SK-N-SH (cell line): ENCODE data around the gene DBP. TPM values are rescaled to one million over a fixed set of nuclear protein-coding genes. Genes with fewer than 3 reads are reported as not detected.
"Not testable (repeated sequence)": the region's sequence is repeated elsewhere in the genome, so short reads cannot be mapped to it uniquely, and the experiment has no call there.

Experiments used
- CTCF ChIA-PET: fragments of 300-600, 350-600 bp; formaldehyde crosslinking; extraction: SDS; loops from one replicate; lab custom pipeline; 2021; lab: Yijun Ruan, JAX
- POLR2A ChIA-PET: fragments of 350-600 bp; sonication (Branson Sonifier 250); formaldehyde crosslinking; extraction: SDS; loops from one replicate; lab custom pipeline; 2020; ENCODE audit warnings: antibody characterized with exemption, inconsistent platforms; lab: Yijun Ruan, JAX
- DNase-seq: peaks from one replicate; pipeline ENCODE4 v3.0.0; 2012
- H2AFZ ChIP-seq: fragments of 200-600 bp; sonication (generic); 2 replicates; pipeline ENCODE4 v1.8.1; 2016; ENCODE audit warnings: antibody characterized with exemption, mild to moderate bottlenecking, low read depth
- H3F3A ChIP-seq: fragments of 200-600 bp; sonication (generic); replicated peaks from 2 replicates; pipeline ENCODE3; 2016; ENCODE audit warnings: antibody characterized with exemption, mild to moderate bottlenecking; ENCODE audit not compliant: insufficient read depth
- H3K27ac ChIP-seq, 2 experiments: fragments of 200-500 bp in 1 of 2; fragments of 200-600 bp in 1 of 2; sonication (Bioruptor generic) in 1 of 2; sonication (generic), shearing (Covaris generic) in 1 of 2; 2 replicates each; pipeline versions ENCODE4 v1.5.1 to v1.6.1; 2014 to 2016; ENCODE audit warnings: low read depth in 2 of 2, inconsistent platforms in 1 of 2, low read length in 1 of 2, mild to moderate bottlenecking in 1 of 2, mixed read lengths in 1 of 2
- H3K27me3 ChIP-seq: fragments of 200-600 bp; sonication (generic), shearing (Covaris generic); 2 replicates; pipeline ENCODE4 v1.6.1; 2016; ENCODE audit warnings: mixed run types; ENCODE audit not compliant: insufficient read depth
- H3K36me3 ChIP-seq, 2 experiments: fragments of 200-500 bp in 1 of 2; fragments of 200-600 bp in 1 of 2; sonication (Bioruptor generic) in 1 of 2; sonication (generic) in 1 of 2; replicated peaks in 1 of 2; 2 replicates each; pipeline versions ENCODE3 to v1.5.1; 2014 to 2016; ENCODE audit warnings: low read length in 1 of 2, mild to moderate bottlenecking in 1 of 2; ENCODE audit not compliant: insufficient read depth in 2 of 2, control insufficient read depth in 1 of 2
- H3K4me1 ChIP-seq, 2 experiments: fragments of 200-500 bp in 1 of 2; fragments of 200-600 bp in 1 of 2; sonication (Bioruptor generic) in 1 of 2; sonication (generic), shearing (Covaris generic) in 1 of 2; 2 replicates each; pipeline versions ENCODE4 v1.5.1 to v1.6.1; 2014 to 2016; ENCODE audit warnings: low read depth in 1 of 2, low read length in 1 of 2, mixed run types in 1 of 2; ENCODE audit not compliant: insufficient read depth in 2 of 2, control insufficient read depth in 1 of 2
- H3K4me2 ChIP-seq: fragments of 200-600 bp; sonication (generic), shearing (Covaris generic); 2 replicates; pipeline ENCODE4 v1.6.1; 2017; ENCODE audit warnings: mixed run types
- H3K4me3 ChIP-seq, 2 experiments: fragments of 200-500 bp in 1 of 2; fragments of 200-600 bp in 1 of 2; sonication (Bioruptor generic) in 1 of 2; sonication (generic), shearing (Covaris generic) in 1 of 2; 2 replicates each; pipeline versions ENCODE4 v1.5.1 to v1.8.1; 2014 to 2016; ENCODE audit warnings: low read depth in 2 of 2, inconsistent platforms in 1 of 2, low read length in 1 of 2, mild to moderate bottlenecking in 1 of 2, mixed read lengths in 1 of 2, moderate library complexity in 1 of 2
- H3K79me2 ChIP-seq: fragments of 200-600 bp; sonication (generic); 2 replicates; pipeline ENCODE4 v1.8.1; 2017; ENCODE audit warnings: mild to moderate bottlenecking; ENCODE audit not compliant: insufficient read depth
- H3K9ac ChIP-seq: fragments of 200-600 bp; sonication (generic); 2 replicates; pipeline ENCODE4 v1.6.1; 2017; ENCODE audit warnings: mixed run types
- H3K9me2 ChIP-seq: fragments of 200-600 bp; sonication (generic); 2 replicates; pipeline ENCODE4 v1.6.1; 2017; ENCODE audit warnings: mixed run types
- H3K9me3 ChIP-seq: fragments of 200-600 bp; sonication (generic); 2 replicates; pipeline ENCODE4 v1.6.1; 2017; ENCODE audit warnings: mixed run types, mild to moderate bottlenecking, moderate library complexity
- H4K20me1 ChIP-seq: fragments of 200-600 bp; sonication (generic); 2 replicates; pipeline ENCODE4 v1.6.1; 2017; ENCODE audit warnings: mild to moderate bottlenecking, mixed run types; ENCODE audit not compliant: insufficient read depth
- ELF1 ChIP-seq: IDR thresholded peaks from 2 replicates; pipeline ENCODE4 v1.4.0; 2012
- EZH2phosphoT487 ChIP-seq: fragments of 200-600 bp; sonication (generic); IDR thresholded peaks from 2 replicates; pipeline ENCODE4 v1.6.1; 2017; ENCODE audit warnings: low read depth, mixed run types, mild to moderate bottlenecking, antibody characterized with exemption, moderate library complexity, borderline replicate concordance
- FOXM1 ChIP-seq: IDR thresholded peaks from 2 replicates; pipeline ENCODE4 v1.4.0; 2012; ENCODE audit warnings: low read depth, mild to moderate bottlenecking
- NRF1 ChIP-seq: IDR thresholded peaks from 2 replicates; pipeline ENCODE4 v1.6.1; 2012; ENCODE audit warnings: low read depth, mild to moderate bottlenecking, low read length
- POLR2AphosphoS5 ChIP-seq: IDR thresholded peaks from 2 replicates; pipeline ENCODE4 v1.6.1; 2012; ENCODE audit warnings: low read depth, low read length
- RXRA ChIP-seq: IDR thresholded peaks from 2 replicates; pipeline ENCODE4 v1.4.0; 2012; ENCODE audit warnings: low read depth, mild to moderate bottlenecking, borderline replicate concordance
- SIN3A ChIP-seq: IDR thresholded peaks from 2 replicates; pipeline ENCODE4 v1.6.1; 2012; ENCODE audit warnings: low read depth, mild to moderate bottlenecking, low read length, moderate library complexity, borderline replicate concordance
- TCF12 ChIP-seq: IDR thresholded peaks from 2 replicates; pipeline ENCODE4 v1.4.0; 2012
- WGBS: methylation state at CpG from one replicate; pipeline ENCODE4 v1.1.6; 2017; ENCODE audit warnings: low lambda C conversion rate; 5-methylcytosine and 5-hydroxymethylcytosine counted together
- polyA plus RNA-seq, 3 experiments: library from polyadenylated mRNA; depleted of rRNA; stranded (reverse); fragments of >200 nt; gene quantifications; 2 replicates each; pipeline ENCODE4 v1.2.3, GENCODE V29; 2012
- TF ChIP-seq, protein P1 (sequence below): IDR thresholded peaks from 2 replicates; pipeline ENCODE4 v1.4.0; 2012; ENCODE audit warnings: low read depth, borderline replicate concordance
- TF ChIP-seq, protein P2 (sequence below): IDR thresholded peaks from 2 replicates; pipeline ENCODE4; 2012
- TF ChIP-seq, protein P3 (sequence below): fragments of 150-350 bp; IDR thresholded peaks from 2 replicates; pipeline ENCODE4 v1.6.1; 2016; ENCODE audit warnings: mild to moderate bottlenecking, low read depth, low read length
- TF ChIP-seq, protein P4 (sequence below): fragments of 150-350 bp; IDR thresholded peaks from 2 replicates; pipeline ENCODE4 v1.6.1; 2017; ENCODE audit warnings: antibody characterized with exemption, low read length, low read depth, borderline replicate concordance

DBP gene
- polyA plus RNA-seq, 1 of the 3 experiments (the other 2 are of a cell fraction): 12.6 TPM

DNA sequence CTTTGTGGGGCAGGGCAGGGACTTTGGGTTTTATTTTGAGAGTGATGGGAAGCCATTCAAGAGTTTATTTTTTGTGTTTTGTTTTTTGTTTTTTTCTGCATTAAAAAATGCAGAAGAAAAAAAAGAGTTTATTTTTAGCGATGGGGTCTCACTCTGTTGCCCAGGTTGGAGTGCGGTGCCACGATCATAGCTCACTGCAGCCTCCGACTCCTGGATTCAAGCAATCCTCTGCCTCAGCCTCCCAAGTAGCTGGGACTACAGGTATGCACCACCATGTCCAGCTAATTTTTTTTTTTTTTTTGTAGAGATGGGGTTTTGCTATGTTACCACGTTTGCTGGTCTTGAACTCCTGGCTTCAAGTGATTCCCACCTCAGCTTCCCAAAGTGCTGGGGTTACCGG lies 21.3 kb upstream of the DBP start:
- H4K20me1 ChIP-seq: no peaks in the 10 kb centered on the region
- H3K27ac ChIP-seq: no peak overlapping the region
- no peaks in the 10 kb centered on the region for H3K36me3 ChIP-seq
- H3K9ac ChIP-seq: no peak overlapping the region
- no peaks in the 10 kb centered on the region for H3K9me2 ChIP-seq
- H3K4me3 ChIP-seq: no peak overlapping the region
- no peak for TF ChIP-seq TCF12
- TF ChIP-seq RXRA: no peak
- no peak for TF ChIP-seq SIN3A
- TF ChIP-seq, protein P1, sequence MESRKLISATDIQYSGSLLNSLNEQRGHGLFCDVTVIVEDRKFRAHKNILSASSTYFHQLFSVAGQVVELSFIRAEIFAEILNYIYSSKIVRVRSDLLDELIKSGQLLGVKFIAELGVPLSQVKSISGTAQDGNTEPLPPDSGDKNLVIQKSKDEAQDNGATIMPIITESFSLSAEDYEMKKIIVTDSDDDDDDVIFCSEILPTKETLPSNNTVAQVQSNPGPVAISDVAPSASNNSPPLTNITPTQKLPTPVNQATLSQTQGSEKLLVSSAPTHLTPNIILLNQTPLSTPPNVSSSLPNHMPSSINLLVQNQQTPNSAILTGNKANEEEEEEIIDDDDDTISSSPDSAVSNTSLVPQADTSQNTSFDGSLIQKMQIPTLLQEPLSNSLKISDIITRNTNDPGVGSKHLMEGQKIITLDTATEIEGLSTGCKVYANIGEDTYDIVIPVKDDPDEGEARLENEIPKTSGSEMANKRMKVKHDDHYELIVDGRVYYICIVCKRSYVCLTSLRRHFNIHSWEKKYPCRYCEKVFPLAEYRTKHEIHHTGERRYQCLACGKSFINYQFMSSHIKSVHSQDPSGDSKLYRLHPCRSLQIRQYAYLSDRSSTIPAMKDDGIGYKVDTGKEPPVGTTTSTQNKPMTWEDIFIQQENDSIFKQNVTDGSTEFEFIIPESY: no peak
- TF ChIP-seq, protein P2, sequence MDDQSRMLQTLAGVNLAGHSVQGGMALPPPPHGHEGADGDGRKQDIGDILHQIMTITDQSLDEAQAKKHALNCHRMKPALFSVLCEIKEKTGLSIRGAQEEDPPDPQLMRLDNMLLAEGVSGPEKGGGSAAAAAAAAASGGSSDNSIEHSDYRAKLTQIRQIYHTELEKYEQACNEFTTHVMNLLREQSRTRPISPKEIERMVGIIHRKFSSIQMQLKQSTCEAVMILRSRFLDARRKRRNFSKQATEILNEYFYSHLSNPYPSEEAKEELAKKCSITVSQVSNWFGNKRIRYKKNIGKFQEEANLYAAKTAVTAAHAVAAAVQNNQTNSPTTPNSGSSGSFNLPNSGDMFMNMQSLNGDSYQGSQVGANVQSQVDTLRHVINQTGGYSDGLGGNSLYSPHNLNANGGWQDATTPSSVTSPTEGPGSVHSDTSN: no peak
- no peak for TF ChIP-seq EZH2phosphoT487
- TF ChIP-seq, protein P3, sequence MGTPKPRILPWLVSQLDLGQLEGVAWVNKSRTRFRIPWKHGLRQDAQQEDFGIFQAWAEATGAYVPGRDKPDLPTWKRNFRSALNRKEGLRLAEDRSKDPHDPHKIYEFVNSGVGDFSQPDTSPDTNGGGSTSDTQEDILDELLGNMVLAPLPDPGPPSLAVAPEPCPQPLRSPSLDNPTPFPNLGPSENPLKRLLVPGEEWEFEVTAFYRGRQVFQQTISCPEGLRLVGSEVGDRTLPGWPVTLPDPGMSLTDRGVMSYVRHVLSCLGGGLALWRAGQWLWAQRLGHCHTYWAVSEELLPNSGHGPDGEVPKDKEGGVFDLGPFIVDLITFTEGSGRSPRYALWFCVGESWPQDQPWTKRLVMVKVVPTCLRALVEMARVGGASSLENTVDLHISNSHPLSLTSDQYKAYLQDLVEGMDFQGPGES: no peak
- TF ChIP-seq NRF1: no peak
- no peak for TF ChIP-seq ELF1
- TF ChIP-seq POLR2AphosphoS5: no peak
- TF ChIP-seq, protein P4, sequence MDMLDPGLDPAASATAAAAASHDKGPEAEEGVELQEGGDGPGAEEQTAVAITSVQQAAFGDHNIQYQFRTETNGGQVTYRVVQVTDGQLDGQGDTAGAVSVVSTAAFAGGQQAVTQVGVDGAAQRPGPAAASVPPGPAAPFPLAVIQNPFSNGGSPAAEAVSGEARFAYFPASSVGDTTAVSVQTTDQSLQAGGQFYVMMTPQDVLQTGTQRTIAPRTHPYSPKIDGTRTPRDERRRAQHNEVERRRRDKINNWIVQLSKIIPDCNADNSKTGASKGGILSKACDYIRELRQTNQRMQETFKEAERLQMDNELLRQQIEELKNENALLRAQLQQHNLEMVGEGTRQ: no peak
- TF ChIP-seq FOXM1: no peak
- TF ChIP-seq, all 33 proteins: peak for 0
- POLR2A ChIA-PET: no interaction called here
- H3K4me1 ChIP-seq: peaks cover 0 to 12% of the 10 kb centered on the region in 2 experiments; a peak in 1 of 4 replicates
- H3F3A ChIP-seq: peaks cover 4% of the 10 kb centered on the region
- CTCF ChIA-PET: interaction anchor here (2.0 kb wide), 1 partner anchor 17 kb away, joined by 6 read pairs; no protein-coding TSS in a partner anchor
- no peak overlapping the region for H3K4me2 ChIP-seq
- no peaks in the 10 kb centered on the region for H3K79me2 ChIP-seq
- H3K27me3 ChIP-seq: no peaks in the 10 kb centered on the region
- 83% methylated on average over 6 of the region's 6 CpGs for WGBS
- no peak overlapping the region for H2AFZ ChIP-seq
- DNase-seq: no peak
- no peaks in the 10 kb centered on the region for H3K9me3 ChIP-seq

DNA sequence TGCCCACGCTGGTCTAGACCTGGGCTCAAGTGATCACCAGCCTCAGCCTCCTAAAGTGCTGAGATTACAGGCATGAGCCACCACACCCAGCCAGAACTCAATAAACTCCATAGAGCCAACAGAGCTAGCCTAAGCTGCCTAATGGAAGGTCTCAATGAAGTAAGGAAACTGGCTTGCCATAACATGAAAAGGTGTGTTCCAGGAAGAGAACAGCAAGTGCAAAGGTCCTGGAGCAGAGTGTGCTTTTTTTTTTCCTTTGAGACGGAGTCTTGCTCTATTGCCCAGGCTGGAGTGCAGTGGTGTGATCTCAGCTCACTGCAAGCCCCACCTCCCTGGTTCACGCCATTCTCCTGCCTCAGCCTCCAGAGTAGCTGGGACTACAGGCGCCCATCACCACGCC lies 20.6 kb upstream of the DBP start:
- H2AFZ ChIP-seq, H3K4me2 ChIP-seq, H3K79me2 ChIP-seq, H3K9me3 ChIP-seq, H4K20me1 ChIP-seq, H3K4me3 ChIP-seq, H3K27me3 ChIP-seq, H3K9me2 ChIP-seq, DNase-seq, H3K27ac ChIP-seq, H3K36me3 ChIP-seq, H3K9ac ChIP-seq, H3F3A ChIP-seq: not testable (repeated sequence)
- peaks cover 0 to 12% of the 10 kb centered on the region in 2 experiments; a peak in 1 of 4 replicates for H3K4me1 ChIP-seq
- CTCF ChIA-PET: interaction anchor here (2.0 kb wide), 1 partner anchor 17 kb away, joined by 6 read pairs; no protein-coding TSS in a partner anchor
- 89% methylated on average over 5 of the region's 5 CpGs for WGBS
- POLR2A ChIA-PET: interaction anchor here (1.1 kb wide), 1 partner anchor 39 kb away, joined by 3 read pairs; the partner anchor contains the start of genes RPL18 and SPHK2
